NCI-H446 (cell line): Measurements from ENCODE around the gene SLC26A4.

ENCODE experiments used
- DNase-seq, 2 experiments: peaks; one replicate each; lab custom pipeline; 2025; lab: John Stamatoyannopoulos, UW

Gene SLC26A4

DNA sequence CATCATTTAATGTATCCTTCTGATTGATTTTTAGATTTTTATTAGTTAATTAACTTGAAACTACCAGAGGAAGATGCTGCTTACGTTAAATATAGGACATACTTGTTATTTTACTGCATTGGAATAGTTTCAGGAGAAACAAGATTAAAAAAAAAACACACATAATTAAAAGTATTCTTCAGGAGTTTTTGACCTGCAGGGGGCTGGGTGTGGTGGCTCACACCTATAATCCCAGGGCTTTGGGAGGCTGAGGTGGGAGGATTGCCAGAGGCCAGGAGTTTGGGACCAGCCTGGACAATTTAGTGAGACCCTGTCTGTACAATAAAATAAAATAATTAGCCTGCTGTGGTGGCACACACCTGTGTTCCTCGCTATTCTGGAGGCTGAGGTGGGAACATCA is 94.0 kb downstream of the SLC26A4 start:
- DNase-seq, result no peak

- DNase-seq, result no peak
Observed at GRCh38 chr7:107758667-107759066, 98.0 kb downstream of the SLC26A4 start.

DNA sequence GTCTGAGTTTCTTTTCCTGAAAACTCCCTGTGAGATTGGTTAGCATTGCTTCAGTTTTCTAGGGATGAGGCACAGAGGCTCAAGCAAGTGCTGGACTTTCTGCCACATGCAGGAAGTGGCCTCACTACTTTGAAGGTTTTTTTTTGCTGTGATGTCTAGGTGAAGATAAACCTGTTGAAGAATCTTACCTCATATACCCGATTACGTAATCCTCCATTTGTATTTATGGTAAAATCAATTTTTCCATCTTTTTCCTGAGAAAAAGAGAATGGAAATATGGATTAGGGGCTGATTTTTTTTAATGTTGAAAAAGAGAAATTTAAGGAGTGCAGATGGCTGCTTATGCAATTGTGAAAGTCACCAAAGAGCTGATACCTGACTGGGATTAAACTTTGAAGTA is 106.8 kb downstream of the SLC26A4 start:
- DNase-seq, result no peak
